Endothelial cell of umbilical vein (primary cell): ENCODE data around the gene EFCAB13. TPM values are rescaled to one million over a fixed set of nuclear protein-coding genes. Genes with fewer than 3 reads are reported as not detected.

Experiments used
- BruUV-seq: library from RNA; stranded (reverse); fragments of 400-500 nt; replicated peaks from 2 replicates; lab custom pipeline; 2021; lab: Mats Ljungman, UMichigan
- CTCF ChIA-PET: fragments of 300-600, 350-600 bp; sonication (Branson Sonifier 250); formaldehyde crosslinking; loops from one replicate; lab custom pipeline; 2021; ENCODE audit warnings: antibody characterized with exemption, inconsistent platforms; lab: Charles Lee
- POLR2A ChIA-PET: fragments of 300-600, 350-600 bp; sonication (Branson Sonifier 250); formaldehyde crosslinking; loops from one replicate; lab custom pipeline; 2021; ENCODE audit warnings: antibody characterized with exemption, inconsistent platforms; lab: Charles Lee
- DNase-seq: peaks from one replicate; pipeline ENCODE4 v3.0.0-alpha.2; 2011; ENCODE audit warnings: low read depth, low spot score
- FAIRE-seq: peaks from 2 replicates; lab custom pipeline; 2011; peaks lifted over from hg19 to GRCh38; lab: Jason Lieb, UNC
- H2AFZ ChIP-seq: 2 replicates; pipeline ENCODE4 v1.6.0; 2012; ENCODE audit warnings: low read depth, low read length, control low read depth, inconsistent platforms
- H3K27ac ChIP-seq: 2 replicates; pipeline ENCODE4 v1.5.1; 2011; ENCODE audit warnings: low read depth, mild to moderate bottlenecking, control low read depth, low read length, moderate library complexity; ENCODE audit not compliant: insufficient read depth
- H3K27me3 ChIP-seq, 2 experiments: 2 replicates each; pipeline versions ENCODE4 v1.6.0 to v1.6.1; 2011; ENCODE audit warnings: low read length in 2 of 2, mixed read lengths in 1 of 2; ENCODE audit not compliant: control insufficient read depth in 2 of 2, insufficient read depth in 2 of 2
- H3K36me3 ChIP-seq, 2 experiments: 2 replicates in 1 of 2; 3 replicates in 1 of 2; pipeline ENCODE4 v1.5.1; 2011; ENCODE audit warnings: low read length in 2 of 2, mild to moderate bottlenecking in 1 of 2, moderate library complexity in 1 of 2; ENCODE audit not compliant: control insufficient read depth in 2 of 2, insufficient read depth in 2 of 2; ENCODE audit errors: extremely low read depth in 1 of 2
- H3K4me1 ChIP-seq: 3 replicates; pipeline ENCODE4 v1.5.1; 2011; ENCODE audit warnings: mild to moderate bottlenecking, low read length; ENCODE audit not compliant: control insufficient read depth, insufficient read depth; ENCODE audit errors: extremely low read depth
- H3K4me2 ChIP-seq: 2 replicates; pipeline ENCODE4 v1.6.1; 2011; ENCODE audit warnings: low read length, control low read depth, mixed read lengths; ENCODE audit not compliant: insufficient read depth
- H3K4me3 ChIP-seq, 3 experiments: fragments of 200-600 bp in 1 of 3; sonication (generic), shearing (Covaris generic) in 1 of 3; replicated peaks in 1 of 3; 2 replicates each; pipeline ENCODE4 v1.5.1; 2011 to 2016; ENCODE audit warnings: control low read depth in 3 of 3, low read length in 3 of 3, mild to moderate bottlenecking in 2 of 3, inconsistent platforms in 1 of 3, low read depth in 1 of 3, moderate library complexity in 1 of 3; ENCODE audit not compliant: insufficient read depth in 1 of 3
- H3K79me2 ChIP-seq: 2 replicates; pipeline ENCODE4 v1.6.0; 2012; ENCODE audit warnings: low read length, inconsistent platforms; ENCODE audit not compliant: control insufficient read depth, insufficient read depth
- H3K9ac ChIP-seq: replicated peaks from 2 replicates; pipeline ENCODE3; 2011; ENCODE audit warnings: low read length, control low read depth; ENCODE audit not compliant: insufficient read depth; ENCODE audit errors: extremely low read depth
- H3K9me1 ChIP-seq: replicated peaks from 3 replicates; pipeline ENCODE4 v1.6.0; 2011; ENCODE audit warnings: mild to moderate bottlenecking, low read length; ENCODE audit not compliant: control insufficient read depth, insufficient read depth; ENCODE audit errors: extremely low read depth
- H3K9me3 ChIP-seq: replicated peaks from 2 replicates; pipeline ENCODE4 v1.5.1; 2012; ENCODE audit warnings: low read length, inconsistent platforms; ENCODE audit not compliant: control insufficient read depth, insufficient read depth
- H4K20me1 ChIP-seq: replicated peaks from 2 replicates; pipeline ENCODE3; 2011; ENCODE audit warnings: mild to moderate bottlenecking, low read length; ENCODE audit not compliant: control insufficient read depth, insufficient read depth; ENCODE audit errors: extremely low read depth
- CTCF ChIP-seq, 2 donors: IDR thresholded peaks; 1 replicate in 1 of 2; 2 replicates in 1 of 2; pipeline ENCODE4 v1.5.1; 2011; ENCODE audit warnings: low read length in 2 of 2, mild to moderate bottlenecking in 2 of 2, moderate library complexity in 2 of 2, control low read depth in 1 of 2, inconsistent platforms in 1 of 2, low read depth in 1 of 2; ENCODE audit not compliant: insufficient read depth in 1 of 2; ENCODE audit errors: extremely low read depth in 1 of 2
- FOS ChIP-seq: IDR thresholded peaks from 2 replicates; pipeline ENCODE4 v1.6.1; 2011; ENCODE audit warnings: mild to moderate bottlenecking, low read length, moderate library complexity, borderline replicate concordance; ENCODE audit not compliant: insufficient read depth
- JUN ChIP-seq: IDR thresholded peaks from 2 replicates; pipeline ENCODE4 v1.6.1; 2011; ENCODE audit warnings: borderline replicate concordance, low read depth; ENCODE audit not compliant: insufficient read length, insufficient read depth
- MYC ChIP-seq: IDR thresholded peaks from one replicate; pipeline ENCODE4 v1.6.1; 2011; ENCODE audit warnings: mild to moderate bottlenecking, low read depth, low read length
- dilution Hi-C: fragments of 300-500 bp; cut with MboI; formaldehyde crosslinking; loops from one replicate; pipeline ENCODE4 v1.15.0; 2019; ENCODE audit warnings: low sequenced_read_pairs; ENCODE audit not compliant: extremely low pct_ligation_motif_present
- intact Hi-C: fragments of 100-400 bp; cut with micrococcal nuclease; formaldehyde crosslinking; loops from one replicate; pipeline ENCODE4 v1.10.0; 2022
- polyA plus RNA-seq, 4 experiments: library from polyadenylated mRNA; depleted of rRNA in 3 of 4; stranded (reverse) in 3 of 4; unstranded in 1 of 4; fragments of >200 nt; gene quantifications; 2 replicates each; pipeline versions ENCODE4 v1.2.1 to v1.2.3, GENCODE V29; 2011 to 2012; ENCODE audit warnings: missing spikeins in 1 of 4
- total RNA-seq: library from RNA; stranded (reverse); gene quantifications from 2 replicates; pipeline ENCODE4 v1.2.3, GENCODE V29; 2021

Gene EFCAB13
- total and polyA plus RNA-seq, 2 donors (not counting 3 experiments of a cell fraction or from before 2014, with no cell fraction given): 0.86 to 12.9 TPM

GRCh38 chr17:47315451-47316266, 8.1 kb upstream of the EFCAB13 start:
- no peak overlapping the region for H2AFZ ChIP-seq
- H3K27me3 ChIP-seq: no peaks in the 10 kb centered on the region
- peaks cover 46% of the 10 kb centered on the region for H3K4me1 ChIP-seq
- POLR2A ChIA-PET: interaction anchor here (0.8 to 2.1 kb wide), 5 partner anchors 9 to 126 kb away, joined by 3 to 8 read pairs (median 5); partner anchors contain the start of genes CDC27 and EFCAB13
- H4K20me1 ChIP-seq: no peaks in the 10 kb centered on the region
- H3K4me2 ChIP-seq: peak overlapping the region; percentile 18
- no peaks in the 10 kb centered on the region for H3K9me3 ChIP-seq
- peak; percentile 87 for FAIRE-seq
- H3K36me3 ChIP-seq: peaks cover 0 to 4% of the 10 kb centered on the region in 2 experiments
- CTCF ChIA-PET: interaction anchor here (0.5 to 4.6 kb wide), 53 partner anchors 9 to 373 kb away, joined by 3 to 120 read pairs (median 5); partner anchors contain the start of genes CDC27, ITGB3 and MYL4
- no peaks in the 10 kb centered on the region for H3K79me2 ChIP-seq
- H3K9ac ChIP-seq: peak overlapping the region; percentile 67
- no peak overlapping the region for H3K4me3 ChIP-seq
- DNase-seq: peak; percentile 89
- H3K9me1 ChIP-seq: no peaks in the 10 kb centered on the region
- dilution Hi-C loops (no loop called here), intact Hi-C loops (loop anchor here (1.0 to 5.0 kb wide), 7 partner anchors 10 to 373 kb away; partner anchors contain the start of genes CDC27 and ITGB3)
- TF ChIP-seq CTCF (IDR thresholded peaks at IDR 0.05; ENCODE audit: extremely low read depth in 1 of 2, insufficient read depth in 1 of 2, low read depth in 1 of 2, low read length in 2 of 2): peak; percentile 56 to 63
- TF ChIP-seq JUN: peak; percentile 68
- no peak for TF ChIP-seq MYC
- TF ChIP-seq FOS: peak; percentile 11
- peak overlapping the region; percentile 90 for H3K27ac ChIP-seq
- BruUV-seq: no TSS peak
